Transverse colon (tissue), 4 donors: ENCODE data around the gene ISX. TPM values are rescaled to one million over a fixed set of nuclear protein-coding genes. Genes with fewer than 3 reads are reported as not detected.
"Not testable (repeated sequence)": the region's sequence is repeated elsewhere in the genome, so short reads cannot be mapped to it uniquely, and the experiment has no call there.

ENCODE experiments used
- DNase-seq: peaks from one replicate; pipeline ENCODE4 v3.0.0-alpha.2; 2019
- H3K27ac ChIP-seq, 4 donors: fragments of 200-600 bp; sonication (generic); 2 replicates each; pipeline ENCODE4 v1.5.1; 2016 to 2018; ENCODE audit warnings: inconsistent platforms in 4 of 4
- H3K27me3 ChIP-seq: fragments of 200-600 bp; sonication (generic); 2 replicates; pipeline ENCODE4 v1.5.1; 2017; ENCODE audit warnings: inconsistent platforms
- H3K36me3 ChIP-seq, 4 donors: fragments of 200-600 bp; sonication (generic); 2 replicates each; pipeline ENCODE4 v1.5.1; 2017 to 2019; ENCODE audit warnings: inconsistent platforms in 4 of 4
- H3K4me1 ChIP-seq, 4 donors: fragments of 200-600 bp; sonication (generic); 2 replicates each; pipeline ENCODE4 v1.5.1; 2017 to 2020; ENCODE audit warnings: inconsistent platforms in 4 of 4
- H3K4me3 ChIP-seq, 4 donors: fragments of 200-600 bp; sonication (generic); 1 replicate in 1 of 4; 2 replicates in 3 of 4; pipeline versions ENCODE4 v1.5.1 to v1.6.1; 2017 to 2019; ENCODE audit warnings: inconsistent platforms in 4 of 4
- H3K9me3 ChIP-seq, 2 donors: fragments of 200-600 bp; sonication (generic); 2 replicates each; pipeline ENCODE4 v1.5.1; 2017 to 2019; ENCODE audit warnings: inconsistent platforms in 2 of 2
- CTCF ChIP-seq, 5 experiments: fragments of 200-600 bp in 3 of 5; fragments of 450-650 bp in 2 of 5; sonication (generic) in 3 of 5; IDR thresholded peaks; 1 replicate in 2 of 5; 2 replicates in 3 of 5; pipeline ENCODE4 v1.5.1; 2016 to 2017; ENCODE audit warnings: antibody characterized with exemption in 5 of 5, inconsistent platforms in 3 of 5, mild to moderate bottlenecking in 2 of 5, moderate library complexity in 1 of 5
- EP300 ChIP-seq: sonication (generic); formaldehyde crosslinking; IDR thresholded peaks from one replicate; pipeline ENCODE4 v1.6.1; 2017; ENCODE audit warnings: antibody characterized with exemption, low read depth
- POLR2A ChIP-seq: fragments of 450-650 bp; IDR thresholded peaks from one replicate; pipeline ENCODE4 v1.6.1; 2016; ENCODE audit warnings: antibody characterized with exemption, mild to moderate bottlenecking, moderate library complexity
- POLR2AphosphoS5 ChIP-seq, 3 donors: sonication (generic); formaldehyde crosslinking; IDR thresholded peaks; one replicate each; pipeline ENCODE4 v1.6.1; 2016; ENCODE audit warnings: antibody characterized with exemption in 3 of 3
- WGBS, 2 donors: methylation state at CpG; one replicate each; pipeline ENCODE4 v1.1.5; 2018; ENCODE audit warnings: low coverage in 1 of 2; 5-methylcytosine and 5-hydroxymethylcytosine counted together
- in situ Hi-C, 4 donors: fragments of 200-750 bp; cut with MboI; loops; one replicate each; pipeline versions ENCODE4 v1.15.0 to v1.15.1; 2017; ENCODE audit warnings: low sequenced_read_pairs in 3 of 4, low pct_ligation_motif_present in 1 of 4, low pct_unique_long_range_greater_than_20kb in 1 of 4
- intact Hi-C: fragments of 100-400 bp; cut with DNase I; formaldehyde crosslinking; loops from one replicate; pipeline ENCODE4 v1.15.1; 2023; ENCODE audit warnings: low total_unique reads
- total RNA-seq, 4 donors: library from RNA; depleted of rRNA; stranded (reverse); fragments of >200 nt; gene quantifications; one replicate each; pipeline ENCODE4 v1.1.0, GENCODE V29; 2016

ISX gene
- total RNA-seq, 4 donors from 2014 or later = 32.6 to 159 (median 84.4) TPM

DNA sequence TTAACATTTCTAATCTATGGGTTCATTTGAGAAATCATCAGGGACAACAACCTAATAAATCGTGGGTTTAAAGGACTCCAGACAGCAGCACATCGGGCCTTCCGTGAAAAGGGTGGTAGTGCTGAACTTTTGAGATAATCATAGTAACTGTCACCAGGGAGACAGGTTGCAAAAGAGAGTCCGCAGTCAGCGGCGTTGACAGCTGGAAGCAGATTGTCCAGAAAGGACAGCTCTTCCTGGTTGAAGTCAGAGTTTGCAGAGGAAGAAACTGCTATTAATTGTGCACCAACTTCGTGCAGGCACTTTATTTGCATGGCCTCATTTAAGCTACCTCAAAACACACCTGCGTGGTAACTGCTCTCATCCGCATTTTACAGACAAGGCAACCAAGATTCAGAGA, 20.5 kb upstream of the ISX start:
- no peaks in the 10 kb centered on the region for H3K36me3 ChIP-seq
- H3K27me3 ChIP-seq = no peaks in the 10 kb centered on the region
- no peaks in the 10 kb centered on the region for H3K4me1 ChIP-seq
- no peak overlapping the region for H3K4me3 ChIP-seq
- no peak overlapping the region for H3K27ac ChIP-seq
- in situ Hi-C loops = no loop called here
- no peak for DNase-seq
- TF ChIP-seq POLR2AphosphoS5 (IDR thresholded peaks at IDR 0.05) (no peak), POLR2A (no peak), CTCF (IDR thresholded peaks at IDR 0.05) (no peak), EP300 (no peak)
- no peaks in the 10 kb centered on the region for H3K9me3 ChIP-seq
- 38 to 40% methylated on average over 5 to 9 of the region's 9 CpGs for WGBS, 2 donors
- intact Hi-C loops = no loop called here

DNA sequence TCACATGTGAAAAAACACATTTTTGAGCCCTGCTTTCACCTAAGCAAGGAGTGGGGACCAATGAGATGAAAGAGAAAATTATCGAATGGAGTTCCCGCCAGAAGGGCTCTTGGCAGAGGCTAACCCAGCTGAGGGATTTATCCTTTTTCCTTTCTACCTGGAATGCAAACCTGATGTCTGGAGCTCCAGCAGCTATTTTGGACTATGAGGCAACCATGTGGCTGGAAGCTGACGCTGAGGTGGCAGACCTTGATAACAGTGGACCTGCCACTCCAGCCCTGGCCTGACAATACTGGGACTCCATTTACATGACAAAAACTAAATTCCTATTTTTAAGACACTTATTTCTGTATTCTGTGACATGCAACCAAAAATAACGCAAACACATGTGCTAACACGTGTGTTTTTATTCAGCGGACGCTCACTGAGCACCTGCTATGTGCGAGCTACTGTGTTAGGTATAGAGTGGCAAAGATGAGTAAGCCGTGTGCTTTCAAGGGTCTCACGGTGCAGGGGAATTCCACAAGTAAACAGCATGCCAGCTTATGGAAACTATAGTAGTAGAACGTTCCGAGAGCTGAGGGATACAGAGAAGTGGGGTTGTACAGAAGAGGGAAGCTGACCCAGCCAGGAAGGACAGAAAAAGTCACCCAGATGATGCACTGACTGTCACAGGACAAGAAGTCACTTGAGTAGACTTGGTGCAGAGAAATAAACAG, 19.1 kb upstream of the ISX start:
- Histone ChIP-seq H3K4me1 (no peaks in the 10 kb centered on the region), H3K27me3 (no peaks in the 10 kb centered on the region), H3K27ac (no peak overlapping the region), H3K4me3 (no peak overlapping the region), H3K36me3 (no peaks in the 10 kb centered on the region), H3K9me3 (no peaks in the 10 kb centered on the region)
- TF ChIP-seq EP300 = no peak
- TF ChIP-seq CTCF (IDR thresholded peaks at IDR 0.05) = no peak
- TF ChIP-seq POLR2AphosphoS5 (IDR thresholded peaks at IDR 0.05) = no peak
- TF ChIP-seq POLR2A = no peak
- in situ Hi-C loops = no loop called here
- WGBS, 2 donors = 77 to 93% methylated on average over 3 to 12 of the region's 12 CpGs
- DNase-seq = no peak
- intact Hi-C loops = no loop called here

DNA sequence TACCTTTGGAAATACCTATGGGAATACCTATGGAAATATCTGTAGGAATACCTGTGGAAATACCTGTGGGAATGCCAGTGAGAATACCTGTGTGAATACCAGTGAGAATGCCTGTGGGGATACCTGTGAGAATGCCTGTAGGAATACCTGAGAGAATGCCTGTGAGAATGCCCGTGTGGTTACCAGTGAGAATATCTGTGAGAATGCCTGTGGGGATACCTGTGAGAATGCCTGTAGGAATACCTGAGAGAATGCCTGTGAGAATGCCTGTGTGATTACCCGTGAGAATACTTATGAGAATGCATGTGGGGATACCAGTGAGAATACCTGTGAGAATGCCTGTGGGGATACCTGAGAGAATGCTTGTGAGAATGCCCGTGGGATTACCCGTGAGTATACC, 15.9 kb upstream of the ISX start:
- in situ Hi-C loops, H3K36me3 ChIP-seq, H3K9me3 ChIP-seq, H3K27me3 ChIP-seq, intact Hi-C loops, H3K27ac ChIP-seq, H3K4me1 ChIP-seq, DNase-seq, H3K4me3 ChIP-seq: not testable (repeated sequence)
- WGBS, 2 donors = 82 to 92% methylated on average over 3 to 4 of the region's 4 CpGs

- in situ Hi-C loops = no loop called here
- 75% methylated on average over 1 to 6 of the region's 6 CpGs for WGBS, 2 donors
Observed at GRCh38 chr22:35051013-35051535, 14.9 kb upstream of the ISX start.

More at GRCh38 chr22:35051013-35051535, 14.9 kb upstream of the ISX start:
- Histone ChIP-seq H3K27me3 (no peaks in the 10 kb centered on the region), H3K4me3 (no peak overlapping the region), H3K27ac (no peak overlapping the region), H3K36me3 (no peaks in the 10 kb centered on the region), H3K4me1 (no peaks in the 10 kb centered on the region), H3K9me3 (no peaks in the 10 kb centered on the region)
- DNase-seq = no peak
- intact Hi-C loops = no loop called here
- TF ChIP-seq CTCF (IDR thresholded peaks at IDR 0.05) (no peak), POLR2AphosphoS5 (IDR thresholded peaks at IDR 0.05) (no peak), POLR2A (no peak), EP300 (no peak)
